HG02981 (cell line): ENCODE data around the gene IGIP.

ENCODE experiments used
- ATAC-seq: cut with Tn5 transposase; IDR thresholded peaks from one replicate; pipeline ENCODE4 v1.9.1; 2021; ENCODE audit warnings: mild to moderate bottlenecking, moderate library complexity; ENCODE audit not compliant: unreplicated experiment

Gene IGIP

DNA sequence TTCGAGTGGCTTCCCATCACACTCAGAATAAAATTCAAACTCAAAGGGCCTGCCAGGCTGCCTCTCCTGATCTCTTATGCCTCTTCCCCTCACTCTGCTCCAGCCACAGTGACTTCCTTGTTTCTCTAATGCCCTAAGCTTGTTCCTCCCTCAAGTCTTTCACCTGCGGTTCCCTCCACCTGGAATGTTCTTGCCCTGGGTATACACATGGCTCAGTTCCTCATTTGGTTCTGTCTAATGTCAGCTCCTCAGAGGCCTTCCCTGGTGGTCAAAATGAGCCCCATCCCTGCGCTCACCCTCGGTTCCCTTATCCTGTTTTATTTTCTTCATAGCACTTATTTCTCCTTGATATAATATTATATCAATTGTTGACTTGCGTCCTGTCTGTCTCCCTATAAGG lies 36.5 kb downstream of the IGIP start:
- ATAC-seq: no peak

DNA sequence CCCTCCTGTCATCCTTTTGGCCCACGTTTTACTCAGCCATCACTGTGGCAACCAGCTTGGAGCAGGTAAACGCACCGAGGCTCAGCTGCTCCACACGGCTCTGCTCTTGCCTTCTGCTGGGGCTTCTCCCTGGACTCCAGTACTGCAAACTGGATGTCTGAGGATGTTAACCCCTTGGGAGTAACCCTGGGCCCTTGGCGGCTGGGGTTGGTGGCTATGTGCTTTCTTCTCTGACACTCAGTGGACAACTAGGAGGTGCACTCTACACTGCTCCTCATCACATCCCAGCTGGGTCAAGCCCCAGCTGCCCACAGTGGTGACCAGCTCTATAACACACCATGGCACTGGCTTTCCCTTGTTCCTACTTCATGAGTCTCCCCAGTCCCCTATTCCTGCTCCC lies 37.0 kb downstream of the IGIP start:
- ATAC-seq: no peak

DNA sequence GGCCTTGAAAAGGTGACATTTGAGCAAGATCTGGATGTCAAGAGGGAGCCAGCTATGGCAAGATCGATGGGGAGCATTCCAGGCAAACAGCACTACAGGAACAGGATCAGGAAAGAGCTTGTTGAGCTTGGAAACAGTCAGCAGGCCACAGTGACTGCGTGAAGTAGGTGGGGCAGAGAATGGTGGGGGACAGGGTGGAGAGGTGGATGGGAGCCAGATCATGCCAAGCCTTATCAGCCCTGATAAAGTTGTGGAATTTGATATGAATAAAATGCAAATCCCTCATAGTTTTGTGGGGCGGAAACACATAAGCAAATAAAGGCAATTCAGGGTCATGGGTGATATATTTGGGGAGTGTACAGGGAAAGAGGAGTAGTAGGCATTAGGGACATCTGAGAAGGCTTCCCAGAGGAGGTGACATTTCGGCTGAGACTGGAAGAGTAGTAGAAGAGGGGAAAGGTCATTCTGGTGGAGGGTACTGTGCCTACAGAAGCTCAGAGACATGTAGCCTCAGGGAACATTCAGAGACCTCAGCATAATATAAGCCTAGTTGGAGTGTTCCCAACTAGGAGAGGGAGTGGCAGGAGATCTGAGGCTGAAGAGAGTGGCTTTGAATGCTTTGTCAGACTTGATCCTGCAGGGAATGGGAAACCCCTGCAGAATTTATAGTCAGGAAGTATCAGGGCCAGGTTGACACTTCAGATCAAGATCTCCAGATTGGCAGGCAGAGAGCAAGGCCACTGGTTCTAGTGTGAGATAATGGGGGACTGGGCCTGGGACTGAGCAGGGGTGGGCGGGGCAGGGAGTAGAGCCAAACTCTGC lies 39.6 kb downstream of the IGIP start:
- ATAC-seq: no peak

DNA sequence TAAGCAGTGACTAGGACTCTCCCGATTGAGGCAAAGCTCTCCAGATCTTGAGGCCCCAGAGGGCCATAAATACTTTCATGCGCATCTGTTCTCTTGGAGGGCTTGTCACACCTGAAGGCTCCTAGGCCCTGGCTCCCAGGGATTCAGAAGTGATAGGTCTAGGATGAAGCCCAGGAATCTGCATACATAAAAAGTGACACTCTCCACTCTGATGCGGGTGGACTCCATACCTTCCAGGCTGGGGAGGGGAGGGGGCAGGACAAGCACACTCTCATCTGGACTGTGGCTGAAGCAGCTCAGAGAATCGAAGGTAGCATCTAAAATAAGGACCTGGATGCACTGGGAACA lies 40.2 kb downstream of the IGIP start:
- no peak for ATAC-seq

DNA sequence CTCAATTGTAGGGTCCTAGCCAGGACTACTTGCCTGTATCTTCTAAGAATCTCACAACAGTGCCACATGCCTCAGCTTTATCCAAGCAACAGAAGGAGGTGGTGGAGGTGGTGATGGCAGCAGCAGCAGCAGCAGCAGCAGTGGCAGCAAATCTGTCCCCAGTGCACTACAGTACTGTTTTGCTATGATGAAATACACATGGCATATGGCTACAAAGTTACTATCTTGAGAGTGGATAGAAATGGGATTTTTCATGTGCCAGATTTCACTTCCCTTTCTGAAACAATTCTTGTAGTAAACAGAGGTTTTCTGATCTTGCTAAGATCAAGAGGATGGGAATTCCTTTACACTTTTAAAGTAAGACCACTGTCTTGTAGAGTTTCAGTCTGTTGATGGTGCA lies 41.2 kb downstream of the IGIP start:
- ATAC-seq: no peak

DNA sequence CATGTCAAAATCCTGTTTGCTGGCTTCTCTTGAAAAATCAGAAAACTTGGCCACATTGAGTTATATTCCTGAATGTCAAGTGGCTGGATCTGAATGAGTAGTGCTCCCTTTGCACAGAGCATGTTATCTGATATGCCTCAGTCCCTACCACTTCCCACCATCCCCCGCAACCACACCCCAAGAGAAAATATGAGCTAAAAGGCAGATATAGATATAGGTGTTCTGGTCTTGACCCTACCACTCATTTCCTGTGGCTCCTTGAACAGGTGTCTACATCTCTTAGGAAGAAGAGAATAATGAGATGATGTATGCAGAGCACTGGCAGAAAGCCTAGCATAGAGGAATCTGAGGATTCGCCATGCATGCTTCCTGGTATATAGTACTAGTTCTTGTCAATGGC lies 42.6 kb downstream of the IGIP start:
- no peak for ATAC-seq

DNA sequence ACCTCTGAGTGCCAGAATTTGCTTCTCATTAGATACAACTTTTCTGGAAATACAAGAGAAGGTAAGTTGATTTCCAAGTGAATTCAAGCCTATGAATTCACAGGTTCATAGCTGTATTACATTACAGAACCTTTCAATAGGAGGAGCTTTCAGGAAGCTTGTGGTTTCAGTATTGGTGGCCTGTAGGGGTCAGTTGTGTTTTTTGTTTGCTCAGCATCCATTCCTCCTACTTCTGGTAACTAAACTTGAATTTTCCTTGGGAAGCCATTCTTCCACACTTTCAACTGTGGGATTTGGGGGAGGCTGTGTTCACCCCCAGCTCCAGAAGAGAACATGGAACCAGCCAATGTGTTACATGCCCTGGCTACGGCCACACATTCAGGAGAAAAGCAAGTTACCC lies 43.7 kb downstream of the IGIP start:
- ATAC-seq: no peak

DNA sequence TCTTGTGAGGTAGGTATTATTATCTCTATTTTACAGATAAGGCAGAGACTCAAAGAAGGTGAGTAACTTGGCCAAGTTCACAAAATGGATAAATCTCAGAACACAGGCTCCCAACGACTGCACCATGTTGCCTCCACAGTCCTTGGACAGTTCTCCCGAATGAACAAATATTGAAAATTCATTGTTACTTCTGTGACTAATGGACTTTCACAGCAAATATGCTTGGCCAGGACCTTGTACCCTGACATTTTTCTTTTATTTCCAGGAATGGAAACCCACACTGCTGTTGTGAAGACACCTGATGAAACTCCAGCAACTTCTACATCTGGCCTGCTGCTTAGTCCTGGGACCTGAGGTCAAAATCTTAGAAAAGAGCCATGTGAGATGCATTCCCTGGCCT lies 46.7 kb downstream of the IGIP start:
- no peak for ATAC-seq

DNA sequence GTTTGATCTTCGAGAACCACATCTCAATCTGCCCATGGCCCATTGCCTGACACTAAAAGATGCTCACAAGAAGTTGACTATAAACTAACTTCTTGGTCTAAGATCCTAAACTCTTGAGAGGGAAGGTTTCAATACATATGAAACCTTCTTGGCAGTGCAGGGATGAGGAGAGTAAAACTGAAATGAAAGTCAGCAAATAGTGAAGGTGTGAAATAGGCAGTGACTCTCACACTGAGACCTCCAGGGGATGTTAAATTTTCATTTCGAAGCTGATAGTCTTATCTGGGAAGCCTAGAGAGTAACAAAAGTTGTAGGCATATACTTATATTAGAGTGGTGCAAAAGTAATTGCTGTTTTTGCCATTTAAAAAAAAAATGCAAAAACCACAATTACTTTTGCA lies 48.3 kb downstream of the IGIP start:
- ATAC-seq: no peak

DNA sequence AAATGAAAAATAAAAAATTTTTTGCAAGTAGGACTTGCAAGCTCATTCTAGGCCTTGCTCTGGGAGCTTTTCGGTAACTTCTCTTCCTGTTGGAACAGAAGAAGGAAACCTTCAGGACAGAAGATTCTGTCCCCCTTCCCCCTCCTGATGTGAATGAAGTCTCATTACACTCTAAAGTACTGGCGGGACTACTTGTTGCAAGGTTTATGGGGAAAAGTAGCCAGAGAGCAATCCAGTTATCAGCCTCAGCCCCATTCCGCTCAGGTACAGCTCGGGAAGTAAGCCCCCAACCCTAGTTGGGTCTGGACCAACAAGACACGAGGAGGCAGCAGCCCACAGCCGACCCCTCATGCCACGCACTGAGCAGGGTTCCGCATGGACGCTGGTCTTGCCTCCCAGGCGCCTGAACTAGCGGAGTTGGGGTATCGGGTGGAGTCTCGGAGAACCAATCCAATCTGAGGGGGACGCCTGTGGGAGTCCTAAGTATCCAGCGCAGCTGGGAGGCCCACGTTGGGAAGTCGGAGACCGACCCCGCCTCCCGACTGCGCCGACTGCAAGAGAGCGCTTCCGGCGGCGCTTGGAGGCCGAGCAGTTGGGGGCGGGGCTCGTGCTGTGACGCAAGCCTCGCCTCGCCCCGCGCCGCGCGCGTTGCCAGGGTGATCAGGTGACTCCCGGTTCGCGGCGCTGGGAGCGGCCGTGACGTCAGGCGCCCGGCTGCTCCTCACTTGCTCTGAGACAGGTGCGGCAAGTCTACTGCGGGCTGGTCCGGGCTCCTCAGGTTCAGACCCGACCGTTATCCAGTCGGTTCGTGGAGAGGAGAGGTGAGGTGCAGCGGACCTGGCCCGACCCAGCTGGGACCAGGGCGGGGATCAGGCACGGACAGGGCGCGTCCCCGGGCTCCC lies 49.0 kb downstream of the IGIP start, which contains the start of gene CYSTM1:
Gene CYSTM1 (plus strand): TSS at position 724 of the 902 bp plus-strand sequence. CDS start 19,278 bp downstream, outside the sequence.
- ATAC-seq: peak; percentile 91

DNA sequence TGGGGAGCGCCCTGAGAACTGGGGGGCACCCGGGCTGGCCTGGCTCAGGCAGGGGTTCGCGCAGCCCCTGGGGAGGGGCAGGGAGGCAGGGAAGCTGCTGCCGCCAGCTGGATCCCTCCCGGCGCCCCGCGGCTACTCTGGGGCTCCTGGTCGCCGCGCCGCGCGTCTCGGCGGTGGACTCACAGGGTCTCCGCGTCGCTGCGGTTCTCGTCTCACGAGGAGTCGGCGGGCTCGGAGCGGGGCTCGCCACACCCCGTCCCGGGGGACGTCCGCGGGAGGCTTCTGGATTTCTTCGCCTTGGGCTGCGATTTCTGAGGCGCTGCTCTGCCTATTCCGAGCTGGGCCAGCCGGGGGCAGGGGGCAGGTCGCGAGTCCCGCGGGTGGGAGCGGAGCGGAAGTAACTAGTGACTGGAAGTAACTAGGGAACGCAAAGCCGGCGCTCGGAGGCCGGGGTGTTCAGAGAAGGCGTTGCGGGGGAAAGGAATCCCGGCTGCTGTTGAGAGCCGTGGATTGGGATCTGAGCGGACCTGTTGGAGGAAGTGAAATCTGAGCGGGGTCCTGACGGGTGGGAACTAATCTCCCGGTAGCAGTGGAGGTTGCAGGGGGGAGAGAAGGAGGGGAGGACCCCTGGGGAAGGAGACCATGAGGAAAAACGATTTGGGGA lies 49.8 kb downstream of the IGIP start:
- ATAC-seq: peak; percentile 44

DNA sequence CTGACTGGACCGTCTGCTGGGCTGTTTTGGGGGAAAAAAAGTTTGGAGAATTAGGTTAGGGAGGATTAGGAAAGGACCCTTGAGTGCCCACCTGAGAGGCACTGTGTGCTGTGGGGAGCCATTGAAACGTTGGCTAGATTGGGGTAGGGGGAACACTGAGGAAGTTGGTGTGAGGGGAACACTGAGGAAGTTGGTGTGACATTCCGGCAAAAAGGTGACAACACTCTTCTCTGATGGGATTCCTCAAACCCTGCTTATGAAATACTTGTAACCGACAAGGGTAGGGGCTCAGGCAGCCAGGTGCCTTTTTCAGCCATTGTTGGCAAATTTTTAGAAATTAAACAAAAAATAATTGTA lies 50.3 kb downstream of the IGIP start:
- no peak for ATAC-seq

DNA sequence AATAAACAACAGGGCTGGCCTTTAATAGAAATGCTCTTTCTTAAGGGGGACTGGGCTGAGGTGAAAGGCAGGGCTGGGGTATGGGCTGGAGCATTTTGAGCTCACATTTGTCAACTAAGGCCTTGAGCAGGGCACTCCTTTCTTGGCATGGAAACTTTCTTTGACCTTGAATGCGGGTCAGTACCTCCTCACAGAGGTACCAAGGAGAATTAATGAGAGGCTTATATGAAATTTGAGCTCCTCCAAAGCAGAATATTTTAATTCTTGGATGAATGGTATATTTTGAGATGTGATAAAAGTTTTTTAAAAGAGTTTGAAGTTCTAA lies 52.3 kb downstream of the IGIP start:
- ATAC-seq: no peak

DNA sequence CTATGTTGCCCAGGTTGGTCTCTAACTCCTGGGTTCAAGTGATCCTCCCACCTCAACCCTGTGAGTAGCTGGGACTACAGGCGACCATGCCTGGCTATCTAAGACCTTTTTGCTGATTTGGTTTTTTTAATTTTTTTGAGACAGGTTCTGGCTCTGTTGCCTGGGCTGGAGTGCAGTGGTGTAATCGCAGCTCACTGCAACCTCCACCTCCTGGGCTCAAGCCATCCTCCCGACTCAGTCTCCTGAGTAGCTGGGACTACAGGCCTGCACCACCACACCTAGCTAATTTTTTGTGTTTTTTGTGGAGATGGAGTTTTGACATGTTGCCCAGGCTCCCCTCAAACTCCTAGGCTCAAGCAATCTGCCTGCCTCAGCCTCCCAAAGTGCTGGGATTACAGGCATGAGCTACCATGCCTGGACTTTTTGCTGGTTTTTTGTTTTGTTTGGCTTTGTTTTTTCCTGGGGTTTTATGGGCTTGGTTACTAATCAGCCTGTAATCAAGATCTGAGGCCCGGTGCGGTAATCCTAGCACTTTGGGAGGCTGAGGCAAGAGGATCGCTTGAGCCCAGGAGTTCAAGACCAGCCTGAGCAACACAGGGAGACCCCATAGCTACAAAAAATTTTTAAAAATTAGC lies 52.9 kb downstream of the IGIP start:
- ATAC-seq: no peak
